ENCODE data around the gene SEC61B.

- TF ChIP-seq L3MBTL2 (conservative IDR thresholded peaks at IDR 0.05) (no peak), CTBP1 (IDR thresholded peaks at IDR 0.05; ENCODE audit: borderline replicate concordance) (no peak), ELF4 (IDR thresholded peaks at IDR 0.05) (no peak), HDGF (IDR thresholded peaks at IDR 0.05; ENCODE audit: borderline replicate concordance) (no peak), FOXM1 (IDR thresholded peaks at IDR 0.05; ENCODE audit: borderline replicate concordance) (no peak), NFRKB (IDR thresholded peaks at IDR 0.05) (no peak), LEF1 (IDR thresholded peaks at IDR 0.05; ENCODE audit: borderline replicate concordance) (no peak), PKNOX1 (IDR thresholded peaks at IDR 0.05) (no peak)
Observed at GRCh38 chr9:99221266-99221620, 839 bp upstream of the SEC61B start.
